Prostate gland (tissue), 2 donors: ENCODE data around the gene HDHD3. TPM values are rescaled to one million over a fixed set of nuclear protein-coding genes. Genes with fewer than 3 reads are reported as not detected.
"Not testable (repeated sequence)": the region's sequence is repeated elsewhere in the genome, so short reads cannot be mapped to it uniquely, and the experiment has no call there.

ENCODE experiments used
- DNase-seq: peaks from one replicate; pipeline ENCODE4 v3.0.0-alpha.2; 2019; ENCODE audit warnings: low spot score
- H3K27ac ChIP-seq, 2 donors: fragments of 200-600 bp; sonication (generic); 2 replicates each; pipeline ENCODE4 v1.5.1; 2017 to 2019
- H3K27me3 ChIP-seq: fragments of 200-600 bp; sonication (generic); replicated peaks from 2 replicates; pipeline ENCODE4 v1.5.1; 2019; ENCODE audit not compliant: insufficient read depth
- H3K36me3 ChIP-seq, 2 donors: fragments of 200-600 bp; sonication (generic); 1 replicate in 1 of 2; 2 replicates in 1 of 2; pipeline versions ENCODE4 v1.5.1 to v1.8.1; 2017 to 2019
- H3K4me1 ChIP-seq: fragments of 200-600 bp; sonication (generic); replicated peaks from 2 replicates; pipeline ENCODE4 v1.5.1; 2019
- H3K4me3 ChIP-seq, 2 donors: fragments of 200-600 bp; sonication (generic); 2 replicates each; pipeline ENCODE4 v1.5.1; 2017 to 2019
- H3K9me3 ChIP-seq: fragments of 200-600 bp; sonication (generic); 2 replicates; pipeline ENCODE4 v1.5.1; 2017
- POLR2A ChIP-seq: fragments of 450-650 bp; IDR thresholded peaks from one replicate; pipeline ENCODE4 v1.6.1; 2016; ENCODE audit warnings: antibody characterized with exemption, mild to moderate bottlenecking
- POLR2AphosphoS5 ChIP-seq: sonication (generic); formaldehyde crosslinking; IDR thresholded peaks from one replicate; pipeline ENCODE4 v1.6.1; 2017; ENCODE audit warnings: antibody characterized with exemption
- WGBS: methylation state at CpG from one replicate; pipeline ENCODE4 v1.1.5; 2018; 5-methylcytosine and 5-hydroxymethylcytosine counted together
- intact Hi-C: fragments of 100-400 bp; cut with DNase I; formaldehyde crosslinking; loops from one replicate; pipeline ENCODE4 v1.14.2; 2022
- total RNA-seq, 2 donors: library from RNA; depleted of rRNA; stranded (reverse); fragments of >200 nt; gene quantifications; one replicate each; pipeline ENCODE4 v1.1.0, GENCODE V29; 2016
- TF ChIP-seq, protein P1 (sequence below), 4 experiments: fragments of 200-600 bp in 2 of 4; fragments of 450-650 bp in 2 of 4; sonication (generic) in 2 of 4; IDR thresholded peaks; 1 replicate in 3 of 4; 2 replicates in 1 of 4; pipeline ENCODE4 v1.5.1; 2016 to 2019; ENCODE audit warnings: antibody characterized with exemption in 4 of 4, mild to moderate bottlenecking in 2 of 4, moderate library complexity in 2 of 4

The HDHD3 gene
- total RNA-seq, 2 donors from 2014 or later = 52.2 to 72.1 TPM

DNA sequence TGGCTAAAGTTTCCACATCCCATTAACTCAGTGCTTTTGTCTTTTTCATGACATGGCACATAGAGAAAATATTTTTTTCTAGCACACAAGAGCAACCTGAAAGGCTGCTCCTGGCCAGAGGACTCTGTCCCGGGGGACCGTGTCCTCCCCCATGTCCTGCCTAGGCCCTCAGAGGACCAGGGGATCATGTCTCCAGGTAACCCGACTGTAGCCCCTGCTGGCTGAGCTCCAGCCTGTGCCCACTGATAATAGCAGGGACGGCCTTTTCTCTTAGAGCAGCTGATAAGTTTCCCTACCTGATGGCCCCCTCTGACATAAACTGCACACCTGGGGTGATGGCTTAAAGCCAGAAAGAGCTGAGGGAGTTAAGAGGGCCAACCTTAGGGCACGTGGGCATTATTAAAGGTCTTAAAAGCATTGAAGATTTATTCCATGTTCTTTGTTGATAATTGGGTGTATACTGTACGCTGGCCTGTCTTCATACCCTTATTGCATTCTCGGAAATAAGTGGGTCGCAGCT is 5.9 kb downstream of the HDHD3 start:
- no peak overlapping the region for H3K4me3 ChIP-seq
- intact Hi-C loops = no loop called here
- no peaks in the 10 kb centered on the region for H3K9me3 ChIP-seq
- no peaks in the 10 kb centered on the region for H3K4me1 ChIP-seq
- no peak for DNase-seq
- no peaks in the 10 kb centered on the region for H3K27me3 ChIP-seq
- peaks cover 0 to 8% of the 10 kb centered on the region in 2 donors for H3K36me3 ChIP-seq
- H3K27ac ChIP-seq = no peak overlapping the region
- WGBS = 67% methylated on average over 8 of the region's 8 CpGs
- TF ChIP-seq, protein P1, sequence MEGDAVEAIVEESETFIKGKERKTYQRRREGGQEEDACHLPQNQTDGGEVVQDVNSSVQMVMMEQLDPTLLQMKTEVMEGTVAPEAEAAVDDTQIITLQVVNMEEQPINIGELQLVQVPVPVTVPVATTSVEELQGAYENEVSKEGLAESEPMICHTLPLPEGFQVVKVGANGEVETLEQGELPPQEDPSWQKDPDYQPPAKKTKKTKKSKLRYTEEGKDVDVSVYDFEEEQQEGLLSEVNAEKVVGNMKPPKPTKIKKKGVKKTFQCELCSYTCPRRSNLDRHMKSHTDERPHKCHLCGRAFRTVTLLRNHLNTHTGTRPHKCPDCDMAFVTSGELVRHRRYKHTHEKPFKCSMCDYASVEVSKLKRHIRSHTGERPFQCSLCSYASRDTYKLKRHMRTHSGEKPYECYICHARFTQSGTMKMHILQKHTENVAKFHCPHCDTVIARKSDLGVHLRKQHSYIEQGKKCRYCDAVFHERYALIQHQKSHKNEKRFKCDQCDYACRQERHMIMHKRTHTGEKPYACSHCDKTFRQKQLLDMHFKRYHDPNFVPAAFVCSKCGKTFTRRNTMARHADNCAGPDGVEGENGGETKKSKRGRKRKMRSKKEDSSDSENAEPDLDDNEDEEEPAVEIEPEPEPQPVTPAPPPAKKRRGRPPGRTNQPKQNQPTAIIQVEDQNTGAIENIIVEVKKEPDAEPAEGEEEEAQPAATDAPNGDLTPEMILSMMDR (IDR thresholded peaks at IDR 0.05) = no peak
- TF ChIP-seq POLR2AphosphoS5 (no peak), POLR2A (no peak)

DNA sequence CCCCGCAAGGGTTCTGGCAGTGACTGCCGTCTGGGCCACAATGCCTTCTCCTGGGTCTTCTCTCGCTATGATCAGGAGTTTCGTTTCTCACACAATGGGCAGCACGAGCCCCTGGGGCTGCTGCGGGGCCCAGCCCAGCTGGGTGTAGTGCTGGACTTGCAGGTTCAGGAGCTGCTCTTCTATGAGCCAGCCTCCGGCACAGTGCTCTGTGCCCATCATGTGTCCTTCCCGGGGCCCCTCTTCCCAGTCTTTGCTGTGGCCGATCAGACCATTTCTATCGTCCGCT is 7.0 kb downstream of the HDHD3 start:
- intact Hi-C loops = no loop called here
- TF ChIP-seq, protein P1 (IDR thresholded peaks at IDR 0.05) = no peak
- TF ChIP-seq POLR2A (no peak), POLR2AphosphoS5 (no peak)
- 83% methylated on average over 11 of the region's 11 CpGs for WGBS
- Histone ChIP-seq H3K36me3 (peaks cover 0 to 8% of the 10 kb centered on the region in 2 donors), H3K9me3 (no peaks in the 10 kb centered on the region), H3K4me3 (no peak overlapping the region), H3K4me1 (no peaks in the 10 kb centered on the region), H3K27ac (no peak overlapping the region), H3K27me3 (no peaks in the 10 kb centered on the region)
- DNase-seq = no peak

DNA sequence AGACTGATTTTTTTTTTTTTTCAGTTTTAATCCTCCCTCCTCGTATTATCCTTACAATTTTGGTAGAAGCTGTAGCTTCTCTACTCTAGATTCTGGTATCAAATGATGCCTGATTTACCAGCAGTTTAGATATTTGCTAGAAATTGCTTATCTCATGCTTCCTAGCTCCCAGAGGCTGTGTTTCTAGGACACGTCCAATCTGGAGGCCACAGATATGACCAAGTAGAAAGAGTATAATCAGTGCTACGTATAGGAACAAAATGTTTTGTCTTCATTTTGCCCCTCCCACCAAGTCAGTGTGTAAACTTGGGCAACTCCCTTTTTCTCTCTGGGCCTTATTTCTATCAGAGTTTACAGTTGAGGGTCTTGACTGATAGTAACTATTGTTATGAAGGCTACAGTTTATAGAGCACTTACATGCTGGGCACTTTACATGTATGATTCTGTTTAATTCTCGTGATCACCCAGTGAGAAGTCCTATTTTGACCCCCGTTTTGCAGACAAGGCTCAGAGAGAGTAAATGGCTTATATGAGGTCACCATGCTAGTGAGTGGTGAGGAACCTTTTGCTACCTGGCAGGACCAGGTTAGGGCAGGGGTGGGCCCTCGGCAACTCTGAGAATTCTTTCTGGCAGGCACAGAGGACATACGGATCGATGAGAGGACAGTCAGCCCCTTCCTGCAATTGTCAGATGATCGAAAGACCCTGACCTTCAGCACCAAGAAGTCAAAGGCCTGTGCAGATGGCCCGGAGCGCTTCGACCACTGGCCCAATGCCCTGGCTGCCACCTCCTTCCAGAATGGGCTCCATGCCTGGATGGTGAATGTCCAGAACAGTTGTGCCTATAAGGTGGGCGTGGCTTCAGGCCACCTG is 7.6 kb downstream of the HDHD3 start:
- Histone ChIP-seq H3K27ac (no peak overlapping the region), H3K4me1 (no peaks in the 10 kb centered on the region), H3K9me3 (no peaks in the 10 kb centered on the region), H3K27me3 (no peaks in the 10 kb centered on the region), H3K36me3 (peaks cover 0 to 8% of the 10 kb centered on the region in 2 donors), H3K4me3 (no peak overlapping the region)
- TF ChIP-seq, protein P1 (IDR thresholded peaks at IDR 0.05) = no peak
- TF ChIP-seq POLR2AphosphoS5 (no peak), POLR2A (no peak)
- no peak for DNase-seq
- intact Hi-C loops = no loop called here
- 84% methylated on average over 13 of the region's 13 CpGs for WGBS

DNA sequence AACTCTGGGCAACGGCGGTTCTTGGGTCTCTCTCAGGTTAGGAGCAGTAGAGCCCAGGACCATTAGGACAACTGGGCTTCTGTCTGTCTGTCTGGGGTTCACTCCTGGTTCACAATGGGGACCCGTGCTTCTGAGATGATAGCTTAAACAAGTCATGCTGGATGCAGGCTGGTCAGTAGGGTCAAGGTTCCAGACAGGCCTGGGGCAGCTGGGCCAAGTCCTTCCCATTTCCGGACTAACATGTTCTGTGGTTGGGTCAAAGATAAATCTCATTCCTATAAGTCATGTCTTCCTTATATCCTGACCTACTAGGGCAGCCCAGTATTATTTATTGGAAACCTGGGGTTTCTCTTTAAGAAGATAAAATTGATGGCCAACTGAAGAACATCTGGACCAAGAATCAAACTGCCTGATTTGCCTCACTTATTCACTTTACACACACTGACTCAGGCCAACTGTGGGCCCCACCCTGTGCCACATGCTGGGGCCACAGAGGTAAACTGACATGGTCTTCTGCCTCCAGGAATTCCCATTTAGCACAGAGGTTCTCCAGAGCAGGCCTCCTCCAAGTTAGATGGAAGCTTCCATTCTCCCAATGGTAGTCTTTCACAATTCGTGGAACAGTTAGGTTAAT is 8.3 kb downstream of the HDHD3 start:
- TF ChIP-seq, protein P1 (IDR thresholded peaks at IDR 0.05) = no peak
- no peak for TF ChIP-seq POLR2A
- TF ChIP-seq POLR2AphosphoS5 = no peak
- 94% methylated on average over 5 of the region's 5 CpGs for WGBS
- intact Hi-C loops = no loop called here
- Histone ChIP-seq H3K27ac (no peak overlapping the region), H3K36me3 (peaks cover 0 to 1% of the 10 kb centered on the region in 2 donors), H3K27me3 (no peaks in the 10 kb centered on the region), H3K9me3 (no peaks in the 10 kb centered on the region), H3K4me1 (no peaks in the 10 kb centered on the region), H3K4me3 (no peak overlapping the region)
- DNase-seq = no peak

- H3K36me3 ChIP-seq, H3K9me3 ChIP-seq, H3K27ac ChIP-seq, DNase-seq, H3K4me1 ChIP-seq, H3K27me3 ChIP-seq, intact Hi-C loops, H3K4me3 ChIP-seq: not testable (repeated sequence)
- 79% methylated on average over 3 of the region's 3 CpGs for WGBS
Observed at GRCh38 chr9:113365652-113366051, 11.1 kb downstream of the HDHD3 start.
